Nephron (organoid): ENCODE results near the gene PPP1R16B.

Source experiments
- H3K27ac Mint-ChIP-seq, 3 experiments: 2 replicates each; pipeline ENCODE4 v1.8.0; 2020; ENCODE audit warnings: mixed read lengths in 3 of 3, mild to moderate bottlenecking in 2 of 3, moderate library complexity in 1 of 3
- H3K27me3 Mint-ChIP-seq: 2 replicates; pipeline ENCODE4 v1.8.0; 2021; ENCODE audit warnings: low read depth, mild to moderate bottlenecking, moderate library complexity, mixed read lengths
- H3K36me3 Mint-ChIP-seq: 2 replicates; pipeline ENCODE4 v1.8.0; 2020; ENCODE audit warnings: low read depth, mixed read lengths
- H3K4me1 Mint-ChIP-seq: 2 replicates; pipeline ENCODE4 v1.8.0; 2020; ENCODE audit warnings: mixed read lengths
- H3K4me3 Mint-ChIP-seq, 3 experiments: 2 replicates each; pipeline ENCODE4 v1.8.0; 2020; ENCODE audit warnings: mild to moderate bottlenecking in 3 of 3, mixed read lengths in 3 of 3, moderate library complexity in 2 of 3
- H3K9me3 Mint-ChIP-seq: 2 replicates; pipeline ENCODE4 v1.8.0; 2020; ENCODE audit warnings: mixed read lengths
- CTCF ChIP-seq, 3 experiments: fragments of 200-600 bp; sonication (generic); IDR thresholded peaks; one replicate each; pipeline ENCODE4 v1.5.0; 2021; ENCODE audit warnings: antibody characterized with exemption in 3 of 3; ENCODE audit not compliant: unreplicated experiment in 3 of 3

PPP1R16B gene

GRCh38 chr20:38838326-38838725 lies 32.8 kb downstream of the PPP1R16B start:
- H3K4me3 Mint-ChIP-seq, result no peak overlapping the region
- TF ChIP-seq CTCF (IDR thresholded peaks at IDR 0.05; ENCODE audit: unreplicated experiment in 3 of 3), result no peak
- H3K9me3 Mint-ChIP-seq, result no peaks in the 10 kb centered on the region
- no peak overlapping the region for H3K27ac Mint-ChIP-seq
- H3K27me3 Mint-ChIP-seq, result peaks cover 14% of the 10 kb centered on the region
- no peaks in the 10 kb centered on the region for H3K4me1 Mint-ChIP-seq
- no peaks in the 10 kb centered on the region for H3K36me3 Mint-ChIP-seq

GRCh38 chr20:38839563-38839962 lies 34.1 kb downstream of the PPP1R16B start:
- Mint-ChIP-seq H3K4me1 (no peaks in the 10 kb centered on the region), H3K27ac (no peak overlapping the region)

GRCh38 chr20:38840053-38840893 lies 34.8 kb downstream of the PPP1R16B start:
- Mint-ChIP-seq H3K4me3 (no peak overlapping the region), H3K36me3 (no peaks in the 10 kb centered on the region), H3K27ac (no peak overlapping the region), H3K9me3 (no peaks in the 10 kb centered on the region), H3K4me1 (no peaks in the 10 kb centered on the region), H3K27me3 (peaks cover 10% of the 10 kb centered on the region)
- no peak for TF ChIP-seq CTCF (IDR thresholded peaks at IDR 0.05; ENCODE audit: unreplicated experiment in 3 of 3)

More at GRCh38 chr20:38839563-38839962, 34.1 kb downstream of the PPP1R16B start:
- Mint-ChIP-seq H3K27me3 (peaks cover 10% of the 10 kb centered on the region), H3K9me3 (no peaks in the 10 kb centered on the region), H3K36me3 (no peaks in the 10 kb centered on the region), H3K4me3 (no peak overlapping the region)
- no peak for TF ChIP-seq CTCF (IDR thresholded peaks at IDR 0.05; ENCODE audit: unreplicated experiment in 3 of 3)

- H3K36me3 Mint-ChIP-seq, result no peaks in the 10 kb centered on the region
- no peaks in the 10 kb centered on the region for H3K4me1 Mint-ChIP-seq
- no peak for TF ChIP-seq CTCF (IDR thresholded peaks at IDR 0.05; ENCODE audit: unreplicated experiment in 3 of 3)
- no peak overlapping the region for H3K27ac Mint-ChIP-seq
- H3K4me3 Mint-ChIP-seq, result no peak overlapping the region
- peaks cover 16% of the 10 kb centered on the region for H3K27me3 Mint-ChIP-seq
- no peaks in the 10 kb centered on the region for H3K9me3 Mint-ChIP-seq
These were observed 35.5 kb downstream of the PPP1R16B start for GRCh38 chr20:38840894-38841470.

GRCh38 chr20:38841570-38841969 lies 36.1 kb downstream of the PPP1R16B start:
- no peaks in the 10 kb centered on the region for H3K36me3 Mint-ChIP-seq
- H3K9me3 Mint-ChIP-seq, result no peaks in the 10 kb centered on the region
- H3K4me1 Mint-ChIP-seq, result no peaks in the 10 kb centered on the region
- H3K4me3 Mint-ChIP-seq, result no peak overlapping the region
- TF ChIP-seq CTCF (IDR thresholded peaks at IDR 0.05; ENCODE audit: unreplicated experiment in 3 of 3), result no peak
- H3K27ac Mint-ChIP-seq, result no peak overlapping the region
- peaks cover 18% of the 10 kb centered on the region for H3K27me3 Mint-ChIP-seq
